OCI-LY7 (cell line): Measurements from ENCODE around the gene KCNQ5. TPM values are rescaled to one million over a fixed set of nuclear protein-coding genes. Genes with fewer than 3 reads are reported as not detected.

ENCODE experiments used
- BruUV-seq: library from RNA; stranded (reverse); fragments of 400-500 nt; replicated peaks from 2 replicates; lab custom pipeline; 2021; lab: Mats Ljungman, UMichigan
- CTCF ChIA-PET: fragments of 300-600 bp; sonication (Branson Sonifier 250); formaldehyde crosslinking; loops from one replicate; lab custom pipeline; 2022; ENCODE audit warnings: antibody characterized with exemption; ENCODE audit not compliant: unreplicated experiment; lab: Charles Lee
- POLR2A ChIA-PET: fragments of 300-600 bp; sonication (Branson Sonifier 250); formaldehyde crosslinking; loops from one replicate; lab custom pipeline; 2022; ENCODE audit warnings: antibody characterized with exemption; lab: Charles Lee
- DNase-seq: peaks from one replicate; pipeline ENCODE4 v3.0.0-alpha.2; 2015; ENCODE audit warnings: low spot score
- H2AFZ ChIP-seq: fragments of 200-600 bp; sonication (generic), shearing (Covaris generic); 2 replicates; pipeline ENCODE4 v1.6.1; 2014; ENCODE audit warnings: mild to moderate bottlenecking, antibody characterized with exemption, low read length, moderate library complexity
- H3K27ac ChIP-seq: fragments of 200-600 bp; sonication (generic); 2 replicates; pipeline ENCODE4 v1.5.1; 2014; ENCODE audit warnings: mixed run types, low read depth, mild to moderate bottlenecking, moderate library complexity, low read length, inconsistent platforms; ENCODE audit not compliant: poor library complexity, severe bottlenecking
- H3K36me3 ChIP-seq: fragments of 200-600 bp; sonication (generic); 2 replicates; pipeline ENCODE4 v1.6.1; 2014; ENCODE audit warnings: mild to moderate bottlenecking, antibody characterized with exemption, low read length, moderate library complexity, mixed read lengths; ENCODE audit not compliant: insufficient read depth
- H3K4me1 ChIP-seq: fragments of 200-600 bp; sonication (generic); 2 replicates; pipeline ENCODE4 v1.5.1; 2014; ENCODE audit warnings: mild to moderate bottlenecking, low read length; ENCODE audit not compliant: insufficient read depth, poor library complexity, severe bottlenecking
- H3K4me2 ChIP-seq: fragments of 200-600 bp; sonication (generic); 2 replicates; pipeline ENCODE4 v1.6.1; 2014; ENCODE audit warnings: mild to moderate bottlenecking, low read length
- H3K4me3 ChIP-seq: fragments of 200-600 bp; sonication (generic); 2 replicates; pipeline ENCODE4 v1.5.1; 2014; ENCODE audit warnings: mild to moderate bottlenecking, low read depth, low read length; ENCODE audit not compliant: poor library complexity, severe bottlenecking
- H3K79me2 ChIP-seq: fragments of 200-600 bp; sonication (generic); 2 replicates; pipeline ENCODE4 v1.6.1; 2016; ENCODE audit warnings: low read depth, mild to moderate bottlenecking, low read length, moderate library complexity, mixed read lengths; ENCODE audit not compliant: insufficient read depth
- H3K9me2 ChIP-seq: fragments of 200-600 bp; sonication (generic); 2 replicates; pipeline ENCODE4 v1.6.1; 2016; ENCODE audit warnings: mild to moderate bottlenecking, low read length, mixed read lengths; ENCODE audit not compliant: insufficient read depth
- H3K9me3 ChIP-seq: fragments of 200-600 bp; sonication (generic); 2 replicates; pipeline ENCODE4 v1.6.1; 2014; ENCODE audit warnings: mild to moderate bottlenecking, mixed run types, low read length, mixed read lengths
- H4K20me1 ChIP-seq: fragments of 200-600 bp; sonication (generic); 2 replicates; pipeline ENCODE4 v1.6.1; 2014; ENCODE audit warnings: mild to moderate bottlenecking, antibody characterized with exemption, low read length, moderate library complexity, mixed read lengths; ENCODE audit not compliant: insufficient read depth
- EZH2phosphoT487 ChIP-seq: fragments of 200-600 bp; sonication (generic); IDR thresholded peaks from 2 replicates; pipeline ENCODE4 v1.6.1; 2018; ENCODE audit warnings: low read depth, borderline replicate concordance, mild to moderate bottlenecking, mixed run types, antibody characterized with exemption, low read length, moderate library complexity, mixed read lengths
- intact Hi-C: fragments of 100-400 bp; cut with micrococcal nuclease; formaldehyde crosslinking; loops from one replicate; pipeline ENCODE4 v1.10.0; 2022; ENCODE audit not compliant: unreplicated experiment
- total RNA-seq, 2 experiments: library from RNA; depleted of rRNA in 1 of 2; stranded (reverse); fragments of >200 nt in 1 of 2; shearing (Covaris generic) in 1 of 2; gene quantifications; 2 replicates each; pipeline ENCODE4 v1.2.3, GENCODE V29; 2014 to 2022
- TF ChIP-seq, protein P1 (sequence below): fragments of 200-600 bp; sonication (generic); conservative IDR thresholded peaks from 2 replicates; pipeline ENCODE4 v1.5.1; 2014; ENCODE audit warnings: mild to moderate bottlenecking, antibody characterized with exemption, low read length, moderate library complexity, mixed read lengths

KCNQ5 gene
- total RNA-seq, 2 experiments from 2014 or later: 26.1 to 29.7 TPM

DNA sequence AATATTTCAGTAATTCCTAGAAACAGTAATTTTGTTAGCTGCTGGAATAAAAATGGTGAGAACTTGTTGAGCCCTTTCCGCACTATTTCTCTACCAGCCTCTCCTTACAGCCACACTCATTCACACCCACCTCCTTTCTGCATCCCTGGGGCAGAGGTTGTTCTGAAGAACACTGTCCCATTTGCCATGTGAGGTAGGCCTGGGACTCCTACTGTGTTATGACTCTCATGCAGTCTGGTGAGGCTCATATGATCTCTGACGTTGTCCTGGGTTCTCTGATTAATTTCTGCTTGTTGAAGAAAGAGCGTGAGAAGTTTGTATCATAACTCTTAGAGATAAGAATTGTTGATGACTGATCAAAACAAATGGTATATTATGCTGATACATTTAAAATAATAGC lies 4.1 kb upstream of the KCNQ5 start:
- CTCF ChIA-PET: interaction anchor here (1.1 kb wide), 1 partner anchor 563 kb away, joined by 3 read pairs; no protein-coding TSS in a partner anchor
- Histone ChIP-seq H4K20me1 (no peaks in the 10 kb centered on the region), H2AFZ (no peak overlapping the region), H3K27ac (no peak overlapping the region), H3K9me2 (no peaks in the 10 kb centered on the region), H3K9me3 (no peaks in the 10 kb centered on the region), H3K79me2 (0 out of 2 replicates have a peak, but pooled peaks cover 2% of the 10 kb centered on the region), H3K4me3 (no peak overlapping the region), H3K4me2 (no peak overlapping the region), H3K4me1 (peaks cover 25% of the 10 kb centered on the region), H3K36me3 (no peaks in the 10 kb centered on the region)
- BruUV-seq: no TSS peak
- no peak for DNase-seq
- TF ChIP-seq EZH2phosphoT487: no peak
- TF ChIP-seq, protein P1, sequence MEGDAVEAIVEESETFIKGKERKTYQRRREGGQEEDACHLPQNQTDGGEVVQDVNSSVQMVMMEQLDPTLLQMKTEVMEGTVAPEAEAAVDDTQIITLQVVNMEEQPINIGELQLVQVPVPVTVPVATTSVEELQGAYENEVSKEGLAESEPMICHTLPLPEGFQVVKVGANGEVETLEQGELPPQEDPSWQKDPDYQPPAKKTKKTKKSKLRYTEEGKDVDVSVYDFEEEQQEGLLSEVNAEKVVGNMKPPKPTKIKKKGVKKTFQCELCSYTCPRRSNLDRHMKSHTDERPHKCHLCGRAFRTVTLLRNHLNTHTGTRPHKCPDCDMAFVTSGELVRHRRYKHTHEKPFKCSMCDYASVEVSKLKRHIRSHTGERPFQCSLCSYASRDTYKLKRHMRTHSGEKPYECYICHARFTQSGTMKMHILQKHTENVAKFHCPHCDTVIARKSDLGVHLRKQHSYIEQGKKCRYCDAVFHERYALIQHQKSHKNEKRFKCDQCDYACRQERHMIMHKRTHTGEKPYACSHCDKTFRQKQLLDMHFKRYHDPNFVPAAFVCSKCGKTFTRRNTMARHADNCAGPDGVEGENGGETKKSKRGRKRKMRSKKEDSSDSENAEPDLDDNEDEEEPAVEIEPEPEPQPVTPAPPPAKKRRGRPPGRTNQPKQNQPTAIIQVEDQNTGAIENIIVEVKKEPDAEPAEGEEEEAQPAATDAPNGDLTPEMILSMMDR: no peak
- POLR2A ChIA-PET: interaction anchor here (0.5 to 1.1 kb wide), 4 partner anchors 20 to 559 kb away, joined by 3 to 4 read pairs (median 4); no protein-coding TSS in a partner anchor
- intact Hi-C loops: loop anchor here (2.0 kb wide), 1 partner anchor 205 kb away; no protein-coding TSS in a partner anchor

DNA sequence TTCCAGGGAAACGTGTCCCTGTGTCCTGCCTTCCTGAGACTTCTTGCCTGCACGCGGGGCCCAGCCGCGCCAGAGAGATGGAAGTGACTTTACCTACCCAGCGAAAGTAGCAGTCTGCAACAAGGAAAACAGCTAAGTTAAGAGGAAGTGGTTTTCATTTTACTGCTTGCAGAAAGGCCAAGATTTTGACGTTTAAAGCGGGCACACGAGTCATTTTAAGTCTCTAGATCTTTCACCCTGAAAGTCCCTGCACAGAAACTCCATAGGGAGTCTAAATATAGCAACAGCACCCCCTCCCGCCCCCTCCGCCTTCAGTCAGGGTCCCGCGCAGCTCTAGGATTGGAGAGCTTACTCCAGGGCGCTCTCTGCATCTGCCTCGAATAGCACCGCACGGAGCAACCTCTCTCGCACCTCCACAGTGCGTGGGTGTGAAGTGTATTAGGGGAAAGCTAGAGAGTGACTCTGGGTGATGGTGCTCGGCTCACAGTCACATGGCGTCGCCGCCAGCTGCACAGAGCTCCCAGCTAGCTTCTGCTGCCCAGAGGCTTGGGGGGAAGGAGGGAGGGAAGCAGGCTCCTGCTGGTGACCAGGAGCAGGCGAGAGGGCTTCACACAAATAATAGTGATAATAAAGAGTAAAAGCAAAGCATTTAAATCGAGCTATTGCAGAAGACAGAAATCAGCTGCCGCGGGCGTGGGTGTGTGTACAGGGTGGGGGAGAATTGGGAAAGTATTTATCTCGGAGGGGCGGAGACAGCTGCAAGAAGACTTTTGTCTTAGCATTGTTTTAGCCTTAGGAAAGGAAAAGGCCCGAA lies 1.8 kb upstream of the KCNQ5 start:
- no peaks in the 10 kb centered on the region for H3K9me3 ChIP-seq
- peak overlapping the region; percentile 66 for H2AFZ ChIP-seq
- POLR2A ChIA-PET: interaction anchor here (0.5 to 5.1 kb wide), 20 partner anchors 9 to 718 kb away, joined by 3 to 27 read pairs (median 4); partner anchors contain the start of gene KHDC1
- intact Hi-C loops: loop anchor here (1.0 to 5.0 kb wide), 8 partner anchors 142 to 1333 kb away; partner anchors contain the start of genes EEF1A1, KHDC1, MTO1 and OGFRL1
- BruUV-seq: TSS peak; percentile 35
- no peaks in the 10 kb centered on the region for H3K9me2 ChIP-seq
- TF ChIP-seq, protein P1: 0 out of 2 replicates have a peak, but pooled peaks have one; percentile 16
- TF ChIP-seq EZH2phosphoT487: no peak
- H4K20me1 ChIP-seq: no peaks in the 10 kb centered on the region
- DNase-seq: peak; percentile 66
- no peaks in the 10 kb centered on the region for H3K36me3 ChIP-seq
- H3K27ac ChIP-seq: peak overlapping the region; percentile 96
- H3K79me2 ChIP-seq: peaks cover 21% of the 10 kb centered on the region
- H3K4me3 ChIP-seq: peak overlapping the region; percentile 92
- H3K4me2 ChIP-seq: peak overlapping the region; percentile 92
- CTCF ChIA-PET: interaction anchor here (0.6 to 1.2 kb wide), 4 partner anchors 29 to 561 kb away, joined by 3 to 4 read pairs (median 3); no protein-coding TSS in a partner anchor
- peaks cover 33% of the 10 kb centered on the region for H3K4me1 ChIP-seq
